ENCODE measurements around the gene POLR2I.

Gene POLR2I

GRCh38 chr19:36106441-36106840, 8.2 kb downstream of the POLR2I start:
- no peak for DNase-seq
- in situ Hi-C loops (cut with HindIII; ENCODE audit: low pct_ligation_motif_present, low pct_unique_long_range_greater_than_20kb, low sequenced_read_pairs) = no loop called here

- in situ Hi-C loops (cut with HindIII; ENCODE audit: low pct_ligation_motif_present, low pct_unique_long_range_greater_than_20kb, low sequenced_read_pairs) = no loop called here
- DNase-seq = peak; percentile 17
Observed at GRCh38 chr19:36103842-36104552, 10.7 kb downstream of the POLR2I start.

GRCh38 chr19:36103040-36103626, 11.5 kb downstream of the POLR2I start:
- in situ Hi-C loops (cut with HindIII; ENCODE audit: low pct_ligation_motif_present, low pct_unique_long_range_greater_than_20kb, low sequenced_read_pairs) = no loop called here
- no peak for DNase-seq

- no peak for DNase-seq
- in situ Hi-C loops (cut with HindIII; ENCODE audit: low pct_ligation_motif_present, low pct_unique_long_range_greater_than_20kb, low sequenced_read_pairs) = no loop called here
Observed at GRCh38 chr19:36101550-36102327, 12.9 kb downstream of the POLR2I start.

- DNase-seq = no peak
- in situ Hi-C loops (cut with HindIII; ENCODE audit: low pct_ligation_motif_present, low pct_unique_long_range_greater_than_20kb, low sequenced_read_pairs) = no loop called here
Observed at GRCh38 chr19:36100476-36100875, 14.2 kb downstream of the POLR2I start.

- no peak for DNase-seq
Observed at GRCh38 chr19:36099166-36099785, 15.4 kb downstream of the POLR2I start.

GRCh38 chr19:36097036-36097435, 17.6 kb downstream of the POLR2I start:
- in situ Hi-C loops (cut with HindIII; ENCODE audit: low pct_ligation_motif_present, low pct_unique_long_range_greater_than_20kb, low sequenced_read_pairs) = no loop called here
- DNase-seq = no peak

More at GRCh38 chr19:36099166-36099785, 15.4 kb downstream of the POLR2I start:
- in situ Hi-C loops (cut with HindIII; ENCODE audit: low pct_ligation_motif_present, low pct_unique_long_range_greater_than_20kb, low sequenced_read_pairs) = no loop called here

- no peak for DNase-seq
- in situ Hi-C loops (cut with HindIII; ENCODE audit: low pct_ligation_motif_present, low pct_unique_long_range_greater_than_20kb, low sequenced_read_pairs) = no loop called here
Observed at GRCh38 chr19:36093687-36094086, 21.0 kb downstream of the POLR2I start.

- DNase-seq = no peak
- in situ Hi-C loops (cut with HindIII; ENCODE audit: low pct_ligation_motif_present, low pct_unique_long_range_greater_than_20kb, low sequenced_read_pairs) = no loop called here
Observed at GRCh38 chr19:36093146-36093662, 21.5 kb downstream of the POLR2I start.

- DNase-seq = no peak
- in situ Hi-C loops (cut with HindIII; ENCODE audit: low pct_ligation_motif_present, low pct_unique_long_range_greater_than_20kb, low sequenced_read_pairs) = no loop called here
Observed at GRCh38 chr19:36092566-36092965, 22.1 kb downstream of the POLR2I start.

- in situ Hi-C loops (cut with HindIII; ENCODE audit: low pct_ligation_motif_present, low pct_unique_long_range_greater_than_20kb, low sequenced_read_pairs) = no loop called here
Observed at GRCh38 chr19:36090910-36091695, 23.6 kb downstream of the POLR2I start.

GRCh38 chr19:36089847-36090246, 24.8 kb downstream of the POLR2I start:
- no peak for DNase-seq
- in situ Hi-C loops (cut with HindIII; ENCODE audit: low pct_ligation_motif_present, low pct_unique_long_range_greater_than_20kb, low sequenced_read_pairs) = no loop called here

More at GRCh38 chr19:36090910-36091695, 23.6 kb downstream of the POLR2I start:
- no peak for DNase-seq

GRCh38 chr19:36086326-36086725, 28.3 kb downstream of the POLR2I start:
- in situ Hi-C loops (cut with HindIII; ENCODE audit: low pct_ligation_motif_present, low pct_unique_long_range_greater_than_20kb, low sequenced_read_pairs) = no loop called here
- DNase-seq = no peak

GRCh38 chr19:36084231-36085009, 30.3 kb downstream of the POLR2I start:
- in situ Hi-C loops (cut with HindIII; ENCODE audit: low pct_ligation_motif_present, low pct_unique_long_range_greater_than_20kb, low sequenced_read_pairs) = no loop called here
- no peak for DNase-seq

- in situ Hi-C loops (cut with HindIII; ENCODE audit: low pct_ligation_motif_present, low pct_unique_long_range_greater_than_20kb, low sequenced_read_pairs) = no loop called here
- no peak for DNase-seq
Observed at GRCh38 chr19:36082916-36083315, 31.8 kb downstream of the POLR2I start.

- in situ Hi-C loops (cut with HindIII; ENCODE audit: low pct_ligation_motif_present, low pct_unique_long_range_greater_than_20kb, low sequenced_read_pairs) = no loop called here
- no peak for DNase-seq
Observed at GRCh38 chr19:36081894-36082293, 32.8 kb downstream of the POLR2I start.

- no peak for DNase-seq
- in situ Hi-C loops (cut with HindIII; ENCODE audit: low pct_ligation_motif_present, low pct_unique_long_range_greater_than_20kb, low sequenced_read_pairs) = no loop called here
Observed at GRCh38 chr19:36081385-36081784, 33.3 kb downstream of the POLR2I start.

Data from ACHN (cell line).